ENCODE data around the gene TAB2.
A peak's percentile ranks its signal among the peaks of the same experiment; 100 is the strongest.
"Not testable (repeated sequence)": the region's sequence is repeated elsewhere in the genome, so short reads cannot be mapped to it uniquely, and the experiment has no call there.

The TAB2 gene

DNA sequence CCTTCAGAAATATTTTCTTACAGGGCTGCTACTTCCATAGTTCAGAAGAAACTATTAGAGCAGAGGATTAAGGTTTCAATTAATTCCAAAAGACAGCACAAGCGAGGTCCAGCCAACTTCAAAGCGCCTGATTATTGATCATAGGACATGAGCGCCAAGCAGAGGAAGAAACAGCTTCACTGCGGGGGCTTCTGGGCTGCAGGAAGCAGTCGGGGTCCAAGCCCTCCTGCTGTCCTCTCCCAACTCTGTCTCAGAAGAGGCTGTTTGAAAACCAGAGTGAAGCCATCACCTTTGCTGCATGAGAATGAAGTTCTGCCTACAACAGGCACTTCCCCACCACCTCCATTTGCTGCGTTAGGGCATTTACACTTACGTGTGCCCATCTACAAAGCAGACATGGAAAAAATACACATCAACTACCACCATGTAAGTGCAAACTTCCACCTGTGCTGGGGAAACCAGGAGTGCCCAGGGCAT, 106.5 kb downstream of the TAB2 start:
- no peak for DNase-seq

DNA sequence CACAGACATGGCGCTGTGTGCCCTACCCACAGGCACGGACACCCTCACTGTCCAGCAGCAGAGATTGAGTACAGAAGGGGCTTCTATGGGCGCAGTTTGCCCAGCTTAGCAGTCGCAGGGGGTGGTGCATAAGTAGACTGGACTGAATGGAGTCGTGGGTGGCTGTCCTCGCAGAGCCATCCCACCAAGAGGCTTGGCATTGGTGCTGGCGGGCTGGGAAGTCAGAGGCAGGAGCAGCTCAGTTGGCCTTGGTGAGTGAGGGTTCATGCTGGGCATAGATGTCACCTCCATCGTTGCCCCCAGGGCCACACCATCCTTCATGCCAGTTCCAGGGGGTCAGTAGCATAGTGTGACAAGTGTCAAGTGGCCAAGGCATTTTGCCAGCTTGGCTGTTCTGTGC, 107.7 kb downstream of the TAB2 start:
- no peak for DNase-seq

DNA sequence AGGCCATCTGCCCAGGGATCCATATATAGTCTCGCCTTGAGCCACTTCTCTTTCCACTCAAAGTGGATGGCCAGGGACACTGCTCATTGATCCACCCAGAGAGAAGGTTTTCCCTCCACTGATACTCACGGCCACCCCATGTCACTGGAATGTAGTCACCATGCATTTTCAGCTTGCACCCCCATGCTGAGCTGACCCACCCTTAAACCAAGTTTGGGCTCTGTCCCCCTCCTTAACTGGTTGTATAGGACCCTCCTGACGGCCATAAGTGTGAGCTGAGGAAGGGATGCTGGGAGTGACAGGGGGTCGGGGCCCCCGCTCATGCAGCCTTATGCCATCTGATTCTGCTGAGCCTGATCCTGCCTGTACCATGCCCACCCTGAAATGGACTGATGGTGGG, 108.2 kb downstream of the TAB2 start:
- DNase-seq, result no peak

DNA sequence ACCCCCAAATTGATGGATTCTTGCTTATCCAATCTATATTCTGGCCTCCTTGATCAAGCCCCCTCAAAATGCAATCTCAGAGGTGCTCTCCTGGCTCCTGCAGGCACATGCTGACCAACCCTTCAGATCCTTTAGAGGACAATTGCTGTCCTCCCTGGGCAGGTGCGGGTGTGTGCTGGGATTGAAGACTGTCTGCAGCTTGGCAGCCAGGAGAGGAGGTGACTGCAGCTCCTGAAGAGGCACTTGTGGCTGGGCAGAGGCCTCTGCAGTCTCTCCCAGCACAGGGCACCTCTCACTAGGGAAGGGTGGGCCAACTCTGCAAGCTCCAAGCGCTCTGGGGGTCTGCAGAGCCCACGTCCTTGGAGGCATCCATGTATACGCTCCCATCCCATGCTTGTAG, 111.1 kb downstream of the TAB2 start:
- DNase-seq, result no peak

DNA sequence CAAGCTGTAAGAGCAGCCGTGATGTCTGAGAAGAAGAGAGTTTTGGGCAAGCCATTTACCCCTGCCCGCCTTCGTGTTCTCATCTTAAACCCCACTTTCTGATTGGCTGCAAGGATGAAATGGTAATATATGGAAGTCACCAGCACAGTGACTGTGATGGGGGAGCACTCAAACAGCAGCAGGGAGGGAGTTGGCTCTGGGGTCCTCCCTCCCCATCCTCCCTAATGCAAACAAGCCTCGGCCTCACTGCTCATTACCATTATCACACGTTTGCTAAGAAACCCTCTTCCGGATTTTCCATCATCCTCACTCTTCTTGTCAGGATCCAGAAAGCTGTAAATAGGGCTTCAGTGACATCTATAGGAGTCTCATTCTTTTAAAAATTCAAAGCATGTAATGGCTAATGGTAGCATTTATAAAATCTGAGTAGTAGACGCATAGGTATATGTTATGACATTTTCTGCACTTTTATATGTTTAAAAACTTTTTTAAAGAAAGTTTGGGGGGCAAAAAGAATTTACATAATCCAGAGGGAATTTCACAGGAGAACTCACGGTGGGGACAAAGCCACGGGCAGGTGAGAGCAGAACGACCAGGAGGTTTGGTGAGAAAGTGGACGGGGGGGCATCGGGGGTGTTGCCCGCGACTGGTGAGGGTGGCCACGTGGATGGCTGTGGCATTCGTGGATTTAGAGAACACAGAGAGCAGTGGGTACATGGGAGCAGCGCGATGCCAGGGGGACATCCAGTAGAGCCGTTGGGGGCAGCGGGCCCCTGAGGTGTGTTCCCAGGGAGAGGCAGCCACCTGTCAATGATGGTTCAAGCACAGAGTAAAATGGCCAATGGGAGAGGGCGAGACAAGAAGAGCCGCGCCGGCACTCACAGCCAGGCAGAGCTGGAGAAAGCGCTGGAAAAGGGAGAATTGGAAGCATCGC, 112.2 kb downstream of the TAB2 start:
- no peak for DNase-seq

DNA sequence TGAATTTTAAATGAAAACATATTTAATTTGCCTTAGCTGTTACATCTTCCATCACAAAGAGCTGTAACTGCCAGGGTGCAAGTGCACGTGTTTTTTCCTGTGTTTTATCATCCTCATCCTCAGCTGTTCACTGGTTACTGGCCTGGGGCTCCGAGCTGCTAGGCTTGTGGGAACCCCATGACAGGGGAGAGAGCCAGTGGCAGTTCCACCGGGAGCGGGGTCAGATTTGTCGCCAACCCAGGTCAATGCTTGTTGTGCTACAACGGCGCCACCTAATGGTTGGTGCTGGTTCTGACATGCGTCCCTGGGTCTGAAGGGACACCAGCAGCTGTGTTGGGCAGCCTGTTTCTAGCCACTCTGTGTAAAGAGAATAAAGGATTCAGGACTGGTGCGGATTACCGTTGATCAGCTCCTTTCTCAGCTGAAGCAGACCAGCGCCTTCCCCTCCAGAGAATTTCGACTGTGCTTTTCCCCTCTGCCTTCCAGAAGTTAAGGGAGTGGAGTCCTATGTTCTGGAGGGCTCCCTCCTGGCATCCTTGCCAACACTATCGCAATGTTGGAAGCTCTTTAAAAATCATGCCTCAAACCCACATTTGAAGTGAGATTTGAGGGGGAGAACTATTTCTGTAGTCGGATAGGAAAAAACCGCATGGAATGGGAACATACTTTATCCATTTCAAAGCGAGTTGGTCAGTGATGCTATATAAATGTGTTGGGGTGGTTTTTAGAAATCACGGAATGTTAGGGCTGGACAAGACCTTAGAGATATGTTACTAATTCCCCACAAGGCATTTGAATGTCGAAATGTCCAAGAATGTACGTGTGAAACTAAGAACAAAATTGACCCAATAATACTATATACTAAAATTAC, 114.6 kb downstream of the TAB2 start:
- peak; percentile 86 for DNase-seq

DNA sequence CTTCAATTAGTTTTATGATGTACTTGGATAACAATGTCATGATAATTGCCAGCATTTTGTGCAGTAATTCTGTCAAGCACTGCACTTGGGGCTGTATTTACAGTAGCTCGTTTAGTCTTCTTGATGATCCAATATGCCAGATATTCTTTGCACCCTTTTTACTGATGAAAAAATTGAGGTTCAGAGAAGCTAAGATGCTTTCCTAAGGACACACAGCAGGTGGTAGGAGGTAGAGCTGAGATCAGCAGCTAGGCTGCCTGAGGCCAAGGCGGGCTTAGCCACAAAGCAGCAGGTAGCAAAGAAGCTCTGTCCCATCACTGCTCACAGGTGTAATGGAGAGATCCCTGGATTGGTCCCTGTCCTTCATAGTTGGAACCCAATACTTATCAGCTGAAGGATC, 115.9 kb downstream of the TAB2 start:
- no peak for DNase-seq

DNA sequence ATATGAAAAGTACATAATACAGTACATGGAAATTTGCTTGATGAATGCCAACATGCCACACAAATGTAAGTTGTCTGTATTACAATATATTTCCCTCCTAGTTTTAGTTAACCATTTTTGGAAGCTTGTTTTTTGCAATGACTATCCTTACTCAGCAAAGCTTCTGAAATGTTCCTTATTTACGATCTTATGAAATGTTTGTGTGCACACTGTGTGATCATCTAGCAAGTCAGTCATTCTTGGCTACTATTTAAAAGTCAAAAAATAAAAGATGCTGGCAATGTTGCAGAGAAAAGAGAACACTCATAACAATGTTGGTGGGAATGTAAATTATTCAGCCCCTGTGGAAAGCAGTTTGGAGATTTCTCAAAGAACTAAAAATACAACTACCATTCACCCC, 116.4 kb downstream of the TAB2 start:
- DNase-seq, result no peak

DNA sequence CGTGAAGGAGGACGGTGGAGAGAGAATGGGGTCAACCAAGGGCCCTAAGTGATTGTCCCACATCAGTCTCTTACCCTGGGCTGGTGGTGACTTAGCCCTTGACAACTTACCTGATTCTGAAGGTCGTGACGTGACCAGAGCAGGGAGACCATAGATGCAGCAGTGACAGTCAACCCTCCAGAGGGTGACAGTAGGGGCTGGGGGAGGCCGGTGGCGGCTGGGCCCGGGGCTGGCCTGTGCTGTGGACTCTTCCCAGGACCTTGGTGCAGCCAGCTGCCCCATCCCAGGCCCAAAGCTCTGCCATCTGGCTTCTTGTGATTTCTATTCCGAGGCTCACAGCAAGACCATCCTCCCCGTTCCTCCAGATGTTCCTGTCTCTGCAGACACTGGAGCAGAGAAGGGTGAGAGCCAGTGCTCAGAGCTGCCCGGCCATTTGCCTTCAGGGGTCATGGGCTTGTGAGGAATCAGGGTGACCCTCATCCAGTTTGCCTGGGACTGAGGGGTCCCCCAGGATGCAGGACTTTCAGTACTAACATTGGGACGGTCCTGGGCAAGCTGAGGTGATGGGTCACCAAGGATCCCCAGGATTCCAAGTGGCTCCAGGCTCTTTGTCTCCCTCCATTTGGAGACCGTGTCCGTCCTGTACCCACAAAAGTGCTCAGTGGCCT, 118.5 kb downstream of the TAB2 start:
- no peak for DNase-seq

DNA sequence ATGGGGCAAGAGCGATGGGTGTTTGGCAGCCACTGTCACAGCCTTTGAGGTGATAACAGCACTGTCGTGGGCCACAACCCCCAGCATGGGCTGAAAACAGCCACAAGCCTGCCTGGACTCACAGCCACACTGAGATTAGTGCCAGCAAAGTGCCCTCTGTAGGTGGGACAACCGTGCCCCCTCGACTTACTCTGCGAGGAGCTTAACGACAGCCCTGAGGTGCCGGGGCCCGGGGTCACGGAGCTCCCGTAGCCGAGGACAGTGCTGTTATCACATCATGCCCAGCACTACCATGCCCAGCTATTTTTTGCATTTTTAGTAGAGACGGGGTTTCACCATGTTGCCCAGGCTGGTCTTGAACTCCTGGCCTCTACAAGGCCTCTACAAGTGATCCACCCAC, 119.1 kb downstream of the TAB2 start:
- DNase-seq, result no peak

DNA sequence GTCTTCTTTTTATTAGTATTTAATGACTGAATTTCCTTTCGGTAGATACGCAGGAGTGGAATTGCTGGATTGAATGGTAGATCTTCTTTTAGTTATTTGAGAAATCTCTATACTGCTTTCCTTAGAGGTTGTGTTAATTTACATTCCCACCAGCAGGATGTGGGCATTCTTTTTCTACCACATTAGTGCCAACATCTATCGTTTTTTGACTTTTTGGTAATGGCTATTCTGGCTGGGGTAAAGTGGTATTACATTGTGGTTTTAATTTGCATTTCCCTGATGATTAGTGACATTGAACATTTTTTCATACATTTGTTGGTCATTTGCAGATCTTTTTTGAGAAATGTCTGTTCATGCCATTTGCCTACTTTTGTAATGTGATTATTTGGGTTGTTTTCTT, 119.7 kb downstream of the TAB2 start:
- no peak for DNase-seq

DNA sequence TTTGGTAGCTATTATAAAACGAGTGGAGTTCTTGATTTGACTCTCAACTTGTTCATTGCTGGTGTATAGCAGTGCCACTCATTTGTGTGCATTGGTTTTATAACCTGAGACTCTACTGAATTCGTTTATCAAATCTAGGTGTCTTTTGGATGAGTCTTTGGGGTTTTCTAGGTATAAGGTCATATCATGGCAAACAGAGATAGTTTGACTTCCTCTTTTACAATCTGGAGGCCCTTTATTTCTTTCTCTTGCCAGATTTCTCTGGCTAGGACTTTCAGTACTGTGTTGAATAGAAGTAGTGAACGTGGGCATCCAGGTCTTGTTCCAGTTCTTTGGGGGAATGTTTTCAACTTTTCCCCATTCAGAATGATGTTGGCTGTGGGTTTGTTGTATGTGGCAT, 121.3 kb downstream of the TAB2 start:
- DNase-seq, result no peak

DNA sequence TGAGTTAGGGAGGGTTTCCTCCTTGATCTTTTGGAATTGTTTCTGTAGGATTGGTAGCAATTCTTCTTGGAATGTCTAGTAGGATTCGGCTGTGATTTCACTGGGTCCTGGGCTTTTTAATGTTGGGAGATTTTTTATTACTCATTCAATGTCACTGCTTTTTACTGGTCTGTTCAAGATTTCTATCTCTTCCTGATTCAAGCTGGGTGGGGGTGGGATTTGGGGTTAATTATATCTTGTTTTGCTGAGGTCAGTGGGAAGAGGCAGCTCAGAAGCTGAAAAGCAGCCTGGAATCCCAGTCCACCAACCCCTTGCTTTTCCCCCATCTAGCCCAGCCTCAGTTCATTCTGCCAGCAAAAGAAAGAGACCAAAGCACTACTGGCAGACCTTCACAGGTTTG, 122.1 kb downstream of the TAB2 start:
- DNase-seq, result no peak

DNA sequence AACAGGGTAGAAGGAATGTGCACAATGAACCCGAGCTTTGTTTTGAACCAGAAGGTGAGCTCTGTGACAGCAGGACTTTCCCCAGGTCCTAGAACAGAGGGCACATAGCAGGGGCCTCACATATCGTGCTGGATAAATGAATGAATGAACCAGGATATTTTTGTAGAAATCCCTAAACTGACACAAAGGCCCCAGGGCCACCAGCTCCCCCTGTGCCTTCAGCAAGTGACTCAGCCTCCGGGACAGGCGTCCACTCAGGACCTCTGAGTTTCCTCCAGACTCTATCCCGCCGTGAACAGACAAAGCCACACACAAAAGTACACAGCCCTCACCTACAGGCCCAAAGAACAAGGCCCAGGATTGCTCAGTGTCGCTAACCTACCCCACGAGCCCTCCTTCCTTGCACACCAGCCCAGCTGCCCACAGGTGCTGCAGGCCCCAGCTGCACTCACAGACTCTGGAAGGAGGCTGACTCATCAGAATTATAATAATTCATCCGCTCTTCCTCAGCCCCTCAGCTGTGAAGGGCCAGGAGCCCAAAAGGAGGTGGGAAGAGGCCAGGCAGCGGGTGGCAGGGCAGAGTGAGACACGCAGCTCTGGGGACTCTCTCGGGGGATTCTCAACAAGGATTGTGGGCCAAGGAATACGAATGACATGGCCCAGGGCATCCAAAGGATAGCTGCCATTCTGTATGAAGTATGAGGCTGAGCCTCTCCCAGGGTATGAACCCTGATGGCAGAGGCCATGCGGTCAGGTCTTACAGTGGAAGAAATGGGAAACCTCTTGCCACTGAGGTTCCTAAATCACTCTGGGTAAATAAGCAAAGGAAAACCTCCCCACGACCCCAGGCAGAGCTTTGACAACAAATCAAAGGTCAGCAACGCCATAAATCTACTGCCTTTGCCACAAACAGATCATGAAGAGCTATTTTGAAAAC, 123.5 kb downstream of the TAB2 start:
- no peak for DNase-seq

DNA sequence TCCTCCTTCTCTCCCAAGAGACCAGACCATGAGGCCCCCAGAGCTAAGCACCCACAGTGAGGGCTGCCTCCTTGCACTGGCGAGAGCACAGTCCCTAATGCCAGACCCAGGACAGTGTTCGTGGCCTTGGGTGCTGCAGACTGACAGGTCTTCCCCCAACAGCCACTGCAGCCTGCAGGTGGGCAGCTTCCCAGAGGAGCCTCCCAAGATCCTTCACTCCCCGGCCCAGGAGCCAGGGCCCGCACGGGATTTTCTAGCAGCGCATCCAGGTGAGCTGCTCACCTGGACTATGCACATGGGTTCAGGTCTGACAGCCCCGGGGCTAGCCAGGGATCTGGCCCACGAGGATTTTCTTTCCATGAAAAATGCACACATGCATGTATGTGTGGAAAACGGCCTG, 124.2 kb downstream of the TAB2 start:
- DNase-seq, result no peak

DNA sequence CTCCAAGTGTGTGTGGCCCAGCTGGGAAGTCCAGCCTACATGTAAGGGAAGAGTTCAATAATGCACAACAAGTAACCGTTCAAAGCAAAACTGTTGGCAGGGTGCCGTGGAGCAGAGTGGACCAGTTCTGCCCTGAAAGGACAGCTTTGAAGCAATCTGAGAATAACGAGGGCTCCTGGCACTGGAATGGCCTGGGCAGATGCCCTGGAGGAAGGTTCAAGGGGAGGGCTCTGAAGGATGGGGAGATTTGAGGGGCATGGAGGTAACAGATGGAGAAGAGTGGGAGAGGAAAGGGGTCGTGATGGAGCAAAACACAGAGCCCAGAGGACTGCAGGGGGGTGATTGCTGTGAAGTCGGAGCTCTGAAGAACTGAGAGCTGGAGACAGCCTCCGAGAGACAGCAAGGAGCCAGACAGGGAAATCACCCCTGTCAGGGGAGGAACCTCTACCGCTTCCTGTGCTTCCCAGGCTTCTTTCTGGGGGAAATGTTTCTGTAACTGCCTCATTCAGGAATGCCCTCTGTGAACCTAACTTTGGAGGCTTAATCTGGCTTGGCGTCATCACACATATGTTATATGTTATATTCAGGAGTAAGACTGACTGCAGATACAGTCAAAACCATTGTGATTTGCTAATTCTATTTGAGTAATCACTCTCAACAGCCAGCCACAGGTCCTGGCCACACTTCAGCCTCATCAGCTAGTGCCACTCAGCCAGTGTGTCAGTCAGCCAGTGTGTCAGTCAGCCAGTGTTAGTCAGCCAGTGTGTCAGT, 126.1 kb downstream of the TAB2 start:
- no peak for DNase-seq

DNA sequence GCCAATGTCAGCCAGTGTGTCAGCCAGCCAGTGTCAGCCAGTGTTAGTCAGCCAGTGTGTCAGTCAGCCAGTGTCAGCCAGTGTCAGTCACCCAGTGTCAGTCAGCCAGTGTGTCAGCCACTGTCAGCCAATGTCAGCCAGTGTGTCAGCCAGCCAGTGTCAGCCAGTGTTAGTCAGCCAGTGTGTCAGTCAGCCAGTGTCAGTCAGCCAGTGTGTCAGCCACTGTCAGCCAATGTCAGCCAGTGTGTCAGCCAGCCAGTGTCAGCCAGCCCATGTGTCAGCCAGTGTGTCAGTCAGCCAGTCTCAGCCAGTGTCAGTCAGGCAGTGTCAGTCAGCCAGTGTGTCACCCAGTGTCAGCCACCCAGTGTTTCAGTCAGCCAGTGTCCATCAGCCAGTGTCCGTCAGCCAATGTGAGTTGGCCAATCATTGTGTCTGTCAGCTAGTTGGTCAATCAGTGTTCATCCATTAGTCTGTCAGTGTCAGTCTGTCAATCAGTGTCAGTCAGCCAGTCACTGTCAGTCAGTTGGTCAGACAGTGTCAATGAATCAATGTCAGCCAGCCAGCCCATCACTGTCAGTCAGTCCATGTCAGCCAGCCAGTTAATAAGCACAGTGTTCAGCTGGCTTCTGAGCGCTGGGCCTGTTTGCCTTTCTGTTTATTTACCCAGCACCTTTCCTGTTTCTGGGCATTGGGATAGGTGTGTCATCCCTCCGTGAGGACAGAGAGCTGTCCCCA, 127.0 kb downstream of the TAB2 start:
- DNase-seq, result not testable (repeated sequence)

DNA sequence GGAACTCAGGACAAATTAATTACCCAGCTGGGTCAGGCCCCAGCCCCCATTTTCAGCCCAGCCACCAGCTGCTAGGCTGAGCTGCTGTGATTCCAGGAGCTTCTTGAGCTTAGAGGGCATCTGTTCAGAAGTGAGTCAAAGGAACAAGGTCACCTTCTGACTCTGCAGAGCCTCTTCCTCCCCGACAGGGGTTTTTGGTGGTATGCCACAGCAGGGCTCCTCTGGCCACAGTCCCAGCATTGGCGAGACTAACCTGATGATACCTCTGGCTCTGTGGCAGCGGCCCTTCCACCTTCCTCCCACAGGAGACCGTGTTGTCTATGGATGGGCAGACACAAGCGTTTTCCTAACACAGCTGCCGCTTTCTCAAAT, 127.6 kb downstream of the TAB2 start:
- DNase-seq, result no peak

DNA sequence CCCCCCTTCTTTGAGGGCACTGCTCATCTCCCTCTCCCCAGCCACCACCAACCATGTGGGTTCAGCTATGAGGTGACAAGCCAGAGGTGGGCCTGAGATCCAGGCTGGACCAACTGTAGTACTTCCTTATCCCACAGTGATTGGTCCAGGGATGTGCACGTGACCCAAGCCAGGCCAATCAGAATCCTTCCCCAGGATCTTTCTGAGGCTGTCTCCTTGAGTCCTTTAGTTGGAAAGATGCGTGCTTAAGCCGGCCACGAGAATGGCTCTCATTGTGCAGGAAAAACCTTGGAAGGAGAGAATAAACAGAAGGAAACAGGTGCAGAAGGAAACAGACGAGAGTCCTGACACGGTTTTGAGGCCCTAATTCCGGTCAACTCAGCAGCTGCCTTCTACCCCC, 128.1 kb downstream of the TAB2 start:
- DNase-seq, result no peak

DNA sequence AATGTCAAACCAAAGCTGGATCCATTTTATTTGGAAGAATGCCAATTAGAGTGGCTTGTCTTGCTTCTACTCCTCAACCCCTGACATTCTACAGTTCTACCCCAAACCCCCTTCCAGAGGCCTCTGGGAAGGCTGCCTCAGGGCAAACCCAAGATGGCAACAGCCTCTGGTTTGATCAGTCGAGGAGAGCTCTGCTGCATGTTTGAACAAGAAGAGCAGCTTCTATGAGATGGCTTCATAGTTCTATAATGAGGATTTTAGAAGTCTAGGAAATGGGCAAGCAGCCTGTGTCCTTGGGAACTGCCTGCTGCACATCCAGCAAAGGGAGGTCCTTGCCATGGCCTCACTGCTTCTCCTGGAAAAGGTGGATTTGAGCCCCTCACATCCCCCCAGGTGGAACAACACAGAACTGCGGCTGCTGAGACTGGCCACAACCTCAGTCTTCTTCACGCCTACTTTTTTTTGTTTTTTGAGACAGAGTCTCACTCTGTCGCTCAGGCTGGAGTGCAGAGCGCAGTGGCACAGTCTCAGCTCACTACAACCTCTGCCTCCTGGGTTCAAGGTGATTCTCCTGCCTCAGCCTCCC, 129.4 kb downstream of the TAB2 start:
- no peak for DNase-seq
